ENCODE results near the gene CELF4. TPM values are rescaled to one million over a fixed set of nuclear protein-coding genes. Genes with fewer than 3 reads are reported as not detected.
A peak's percentile ranks its signal among the peaks of the same experiment; 100 is the strongest.

Gene CELF4
- total and polyA plus RNA-seq, 10 of the 15 experiments (the other 5 are each of a cell fraction or from before 2014, with no cell fraction given): 0.03 to 0.32 TPM; not detected in 8

- H2AFZ ChIP-seq (ENCODE audit: control insufficient read depth, low read depth, low read length): no peak overlapping the region
- no peaks in the 10 kb centered on the region for H4K20me1 ChIP-seq (ENCODE audit: control insufficient read depth, insufficient read depth)
- H3K79me2 ChIP-seq (ENCODE audit: control insufficient read depth, insufficient read depth, low read length): no peaks in the 10 kb centered on the region
- 0 out of 2 replicates have a peak overlapping the region, but pooled peaks have one; percentile 30 for H3K4me2 ChIP-seq (ENCODE audit: control insufficient read depth, insufficient read depth)
- H3K36me3 ChIP-seq (ENCODE audit: control insufficient read depth in 2 of 2, insufficient read depth in 2 of 2, low read length in 1 of 2): no peaks in the 10 kb centered on the region
- ChIA-PET RAD21 (ENCODE audit: unreplicated experiment) (interaction anchor here (2.3 kb wide), 1 partner anchor 42 kb away, joined by 11 read pairs; no protein-coding TSS in a partner anchor), POLR2A (interaction anchor here (0.7 kb wide), 1 partner anchor 138 kb away, joined by 3 read pairs; no protein-coding TSS in a partner anchor), CTCF (interaction anchor here (0.9 to 1.7 kb wide), 4 partner anchors 41 to 138 kb away, joined by 3 to 8 read pairs (median 4); no protein-coding TSS in a partner anchor), SMC1A (ENCODE audit: uncharacterized antibody, unreplicated experiment) (interaction anchor here (2.1 kb wide), 1 partner anchor 41 kb away, joined by 12 read pairs; no protein-coding TSS in a partner anchor)
- BruUV-seq (replicated peaks): no TSS peak
- no peak overlapping the region for H3K9ac ChIP-seq (ENCODE audit: control insufficient read depth, insufficient read depth, low read length)
- H3K4me1 ChIP-seq (ENCODE audit: control insufficient read depth, insufficient read depth, low read length): peaks cover 17% of the 10 kb centered on the region
- in situ Hi-C loops (cut with MboI): no loop called here
- intact Hi-C loops (cut with micrococcal nuclease; ENCODE audit: unreplicated experiment): no loop called here
- H3K4me3 ChIP-seq: no peak overlapping the region
- no peak for TF ChIP-seq POLR2A (IDR thresholded peaks at IDR 0.05; ENCODE audit: low read depth, low read length)
- no peak for TF ChIP-seq DPF2 (IDR thresholded peaks at IDR 0.05)
- no peak for TF ChIP-seq GATAD2B (conservative IDR thresholded peaks at IDR 0.05; ENCODE audit: low read depth)
- no peak for TF ChIP-seq ZZZ3 (IDR thresholded peaks at IDR 0.05; ENCODE audit: control insufficient read depth, insufficient read length, low read depth)
- no peak for TF ChIP-seq REST (IDR thresholded peaks at IDR 0.05; ENCODE audit: low read depth, low read length)
- TF ChIP-seq, protein P1, sequence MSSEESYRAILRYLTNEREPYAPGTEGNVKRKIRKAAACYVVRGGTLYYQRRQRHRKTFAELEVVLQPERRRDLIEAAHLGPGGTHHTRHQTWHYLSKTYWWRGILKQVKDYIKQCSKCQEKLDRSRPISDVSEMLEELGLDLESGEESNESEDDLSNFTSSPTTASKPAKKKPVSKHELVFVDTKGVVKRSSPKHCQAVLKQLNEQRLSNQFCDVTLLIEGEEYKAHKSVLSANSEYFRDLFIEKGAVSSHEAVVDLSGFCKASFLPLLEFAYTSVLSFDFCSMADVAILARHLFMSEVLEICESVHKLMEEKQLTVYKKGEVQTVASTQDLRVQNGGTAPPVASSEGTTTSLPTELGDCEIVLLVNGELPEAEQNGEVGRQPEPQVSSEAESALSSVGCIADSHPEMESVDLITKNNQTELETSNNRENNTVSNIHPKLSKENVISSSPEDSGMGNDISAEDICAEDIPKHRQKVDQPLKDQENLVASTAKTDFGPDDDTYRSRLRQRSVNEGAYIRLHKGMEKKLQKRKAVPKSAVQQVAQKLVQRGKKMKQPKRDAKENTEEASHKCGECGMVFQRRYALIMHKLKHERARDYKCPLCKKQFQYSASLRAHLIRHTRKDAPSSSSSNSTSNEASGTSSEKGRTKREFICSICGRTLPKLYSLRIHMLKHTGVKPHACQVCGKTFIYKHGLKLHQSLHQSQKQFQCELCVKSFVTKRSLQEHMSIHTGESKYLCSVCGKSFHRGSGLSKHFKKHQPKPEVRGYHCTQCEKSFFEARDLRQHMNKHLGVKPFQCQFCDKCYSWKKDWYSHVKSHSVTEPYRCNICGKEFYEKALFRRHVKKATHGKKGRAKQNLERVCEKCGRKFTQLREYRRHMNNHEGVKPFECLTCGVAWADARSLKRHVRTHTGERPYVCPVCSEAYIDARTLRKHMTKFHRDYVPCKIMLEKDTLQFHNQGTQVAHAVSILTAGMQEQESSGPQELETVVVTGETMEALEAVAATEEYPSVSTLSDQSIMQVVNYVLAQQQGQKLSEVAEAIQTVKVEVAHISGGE (CRISPR knock-in tag; IDR thresholded peaks at IDR 0.05): no peak
- TF ChIP-seq, protein P2, sequence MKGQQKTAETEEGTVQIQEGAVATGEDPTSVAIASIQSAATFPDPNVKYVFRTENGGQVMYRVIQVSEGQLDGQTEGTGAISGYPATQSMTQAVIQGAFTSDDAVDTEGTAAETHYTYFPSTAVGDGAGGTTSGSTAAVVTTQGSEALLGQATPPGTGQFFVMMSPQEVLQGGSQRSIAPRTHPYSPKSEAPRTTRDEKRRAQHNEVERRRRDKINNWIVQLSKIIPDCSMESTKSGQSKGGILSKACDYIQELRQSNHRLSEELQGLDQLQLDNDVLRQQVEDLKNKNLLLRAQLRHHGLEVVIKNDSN (IDR thresholded peaks at IDR 0.05; ENCODE audit: borderline replicate concordance, extremely low read length, insufficient read depth, low read depth, low read length): no peak
- TF ChIP-seq, protein P3, sequence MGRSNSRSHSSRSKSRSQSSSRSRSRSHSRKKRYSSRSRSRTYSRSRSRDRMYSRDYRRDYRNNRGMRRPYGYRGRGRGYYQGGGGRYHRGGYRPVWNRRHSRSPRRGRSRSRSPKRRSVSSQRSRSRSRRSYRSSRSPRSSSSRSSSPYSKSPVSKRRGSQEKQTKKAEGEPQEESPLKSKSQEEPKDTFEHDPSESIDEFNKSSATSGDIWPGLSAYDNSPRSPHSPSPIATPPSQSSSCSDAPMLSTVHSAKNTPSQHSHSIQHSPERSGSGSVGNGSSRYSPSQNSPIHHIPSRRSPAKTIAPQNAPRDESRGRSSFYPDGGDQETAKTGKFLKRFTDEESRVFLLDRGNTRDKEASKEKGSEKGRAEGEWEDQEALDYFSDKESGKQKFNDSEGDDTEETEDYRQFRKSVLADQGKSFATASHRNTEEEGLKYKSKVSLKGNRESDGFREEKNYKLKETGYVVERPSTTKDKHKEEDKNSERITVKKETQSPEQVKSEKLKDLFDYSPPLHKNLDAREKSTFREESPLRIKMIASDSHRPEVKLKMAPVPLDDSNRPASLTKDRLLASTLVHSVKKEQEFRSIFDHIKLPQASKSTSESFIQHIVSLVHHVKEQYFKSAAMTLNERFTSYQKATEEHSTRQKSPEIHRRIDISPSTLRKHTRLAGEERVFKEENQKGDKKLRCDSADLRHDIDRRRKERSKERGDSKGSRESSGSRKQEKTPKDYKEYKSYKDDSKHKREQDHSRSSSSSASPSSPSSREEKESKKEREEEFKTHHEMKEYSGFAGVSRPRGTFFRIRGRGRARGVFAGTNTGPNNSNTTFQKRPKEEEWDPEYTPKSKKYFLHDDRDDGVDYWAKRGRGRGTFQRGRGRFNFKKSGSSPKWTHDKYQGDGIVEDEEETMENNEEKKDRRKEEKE (IDR thresholded peaks at IDR 0.05): no peak
- FAIRE-seq (no peak), ATAC-seq (peak; percentile 54), DNase-seq (ENCODE audit: low read depth, low spot score) (no peak)
- H3K9me3 ChIP-seq (replicated peaks; ENCODE audit: control insufficient read depth, insufficient read depth, low read length): no peaks in the 10 kb centered on the region
- no peak overlapping the region for H3K27ac ChIP-seq (ENCODE audit: control insufficient read depth, insufficient read depth)
- 0% methylated on average over 3 of the region's 3 CpGs for WGBS (ENCODE audit: insufficient coverage, insufficient replicate concordance, low lambda C conversion rate, missing lambda C conversion rate)
- H3K27me3 ChIP-seq (replicated peaks in 1 of 2; ENCODE audit: control insufficient read depth in 2 of 2, insufficient read depth in 2 of 2, low read length in 1 of 2): peaks cover 2 to 4% of the 10 kb centered on the region in 2 experiments; a peak in 3 of 4 replicates
Observed at GRCh38 chr18:37392648-37393047, 172.9 kb downstream of the CELF4 start.

All from GM12878 (cell line).